GM18873 (cell line): ENCODE data around the gene C11orf86.

Experiments used
- ATAC-seq: cut with Tn5 transposase; IDR thresholded peaks from one replicate; pipeline ENCODE4 v1.9.1; 2021; ENCODE audit warnings: mild to moderate bottlenecking, moderate library complexity, moderate number of reproducible peaks; ENCODE audit not compliant: unreplicated experiment, low FRiP score

The C11orf86 gene

DNA sequence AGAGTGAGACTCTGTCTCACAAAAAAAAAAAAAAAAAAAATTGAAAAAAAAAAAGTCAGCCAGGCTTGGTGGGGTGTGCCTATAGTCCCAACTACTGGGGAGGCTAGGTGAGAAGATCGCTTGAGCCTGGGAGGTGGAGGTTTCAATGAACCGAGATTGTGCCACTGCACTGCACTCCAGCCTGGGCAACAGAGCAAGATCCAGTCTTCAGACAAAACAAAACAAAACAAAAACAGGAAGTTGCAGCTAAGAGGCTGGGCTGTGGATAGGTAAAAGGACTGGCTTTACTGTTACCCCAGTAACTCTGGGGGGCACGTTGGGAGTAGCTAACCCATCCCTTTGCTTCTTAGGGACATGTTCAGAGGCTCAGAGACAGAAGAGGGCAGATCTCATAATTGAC is 10.6 kb upstream of the C11orf86 start:
- ATAC-seq = no peak

DNA sequence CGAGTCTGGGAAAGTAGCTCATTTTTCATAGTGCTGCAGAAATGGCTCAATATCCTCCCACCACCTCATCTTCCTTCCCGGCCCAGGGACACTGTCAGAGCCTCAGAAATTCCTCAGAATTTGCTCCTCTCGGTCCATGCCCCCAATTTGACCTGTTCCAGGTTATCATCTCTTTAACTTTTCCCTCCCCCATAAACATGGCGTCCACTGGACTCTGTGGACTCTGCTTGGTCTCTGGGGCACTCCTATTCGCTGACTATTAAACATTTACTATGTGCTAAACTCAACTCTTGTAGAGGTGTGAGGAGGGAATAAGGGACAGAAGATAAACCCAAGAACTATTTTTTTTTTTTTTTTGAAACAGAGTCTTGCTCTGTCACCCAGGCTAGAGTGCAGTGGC is 8.8 kb upstream of the C11orf86 start:
- ATAC-seq = no peak

DNA sequence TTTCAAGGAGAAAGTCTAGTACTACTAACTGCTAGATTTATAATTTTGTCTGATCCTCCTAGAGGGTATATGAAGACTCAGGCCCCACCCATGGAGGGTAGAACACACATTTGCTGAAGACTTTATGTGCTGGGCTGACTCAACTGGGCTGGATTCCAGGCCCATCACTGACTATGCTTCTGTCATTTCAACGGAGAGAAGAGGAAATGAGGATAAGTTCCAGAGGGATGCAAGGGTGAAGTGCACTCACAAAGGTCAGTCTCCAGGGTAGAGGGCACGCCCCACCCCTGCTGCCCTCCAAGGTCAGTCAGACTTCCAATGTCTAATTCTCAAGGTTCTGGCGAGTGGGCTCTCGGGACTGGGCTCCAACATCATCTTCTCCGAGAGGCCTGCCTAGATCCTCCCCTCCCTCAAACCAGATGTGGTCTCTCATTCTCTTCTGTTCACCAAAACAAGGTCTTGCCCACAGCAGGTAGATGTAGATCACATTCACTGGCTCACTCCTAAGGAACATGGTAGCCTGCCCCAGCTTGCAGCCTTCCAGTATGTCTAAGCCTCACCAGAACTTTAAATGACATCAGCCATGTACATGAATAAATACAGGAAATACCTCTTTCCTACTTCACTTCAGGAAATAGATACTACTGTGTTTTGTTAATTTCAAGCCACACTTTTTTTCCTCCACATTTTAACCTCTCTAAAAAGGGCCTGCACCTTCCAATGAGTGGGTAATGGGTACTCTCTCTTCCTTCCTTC is 7.3 kb upstream of the C11orf86 start:
- no peak for ATAC-seq

DNA sequence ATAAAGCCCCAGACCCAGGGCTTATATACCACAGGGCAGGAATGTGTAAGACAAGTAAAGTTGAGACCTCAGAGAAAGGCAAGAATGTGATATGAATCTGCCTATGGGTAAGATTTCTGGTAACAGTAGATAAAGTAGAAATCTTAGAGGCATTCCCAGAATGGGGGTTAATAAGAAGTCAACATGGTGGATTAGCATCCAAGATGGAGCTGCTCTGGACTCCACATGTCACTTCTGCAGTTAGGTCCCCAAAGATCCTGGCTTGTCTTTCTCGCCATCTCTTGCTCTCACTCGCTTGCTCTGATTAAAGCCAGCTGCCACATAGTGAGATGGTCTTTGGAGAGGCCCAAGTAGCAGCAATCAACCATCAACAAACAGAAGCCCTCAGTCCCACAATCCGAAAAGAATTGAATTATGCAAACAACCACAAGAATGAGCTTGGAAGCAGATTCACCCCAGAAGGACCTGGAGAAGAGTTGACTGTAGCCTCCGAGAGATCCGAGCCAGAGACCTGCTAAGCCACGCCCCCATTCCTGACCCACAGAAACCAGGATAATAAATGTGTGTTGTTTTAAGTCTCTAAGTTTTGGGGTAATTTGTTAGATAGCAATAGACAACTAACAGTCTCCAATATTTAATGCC is 5.4 kb upstream of the C11orf86 start:
- no peak for ATAC-seq

DNA sequence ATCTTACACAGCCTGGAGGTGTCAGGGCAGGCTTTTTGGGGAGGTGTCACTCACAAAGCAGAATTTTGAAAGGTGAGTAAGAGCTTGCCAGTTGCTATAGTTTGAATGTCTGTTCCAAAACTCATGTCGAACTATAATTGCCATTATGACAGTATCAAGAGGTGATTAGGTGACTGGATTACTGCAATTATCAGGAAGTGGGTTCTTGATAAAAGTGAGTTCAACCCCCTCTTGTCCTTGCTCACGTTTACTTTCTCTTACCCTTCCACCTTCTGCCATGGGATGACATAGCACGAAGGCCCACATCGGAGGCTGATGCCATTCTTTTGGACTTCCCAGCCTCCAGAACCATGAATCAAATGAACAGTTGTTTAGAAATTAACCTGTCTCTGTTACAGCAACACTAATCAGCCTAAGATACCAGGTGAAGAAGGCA is 4.7 kb upstream of the C11orf86 start:
- ATAC-seq = no peak

DNA sequence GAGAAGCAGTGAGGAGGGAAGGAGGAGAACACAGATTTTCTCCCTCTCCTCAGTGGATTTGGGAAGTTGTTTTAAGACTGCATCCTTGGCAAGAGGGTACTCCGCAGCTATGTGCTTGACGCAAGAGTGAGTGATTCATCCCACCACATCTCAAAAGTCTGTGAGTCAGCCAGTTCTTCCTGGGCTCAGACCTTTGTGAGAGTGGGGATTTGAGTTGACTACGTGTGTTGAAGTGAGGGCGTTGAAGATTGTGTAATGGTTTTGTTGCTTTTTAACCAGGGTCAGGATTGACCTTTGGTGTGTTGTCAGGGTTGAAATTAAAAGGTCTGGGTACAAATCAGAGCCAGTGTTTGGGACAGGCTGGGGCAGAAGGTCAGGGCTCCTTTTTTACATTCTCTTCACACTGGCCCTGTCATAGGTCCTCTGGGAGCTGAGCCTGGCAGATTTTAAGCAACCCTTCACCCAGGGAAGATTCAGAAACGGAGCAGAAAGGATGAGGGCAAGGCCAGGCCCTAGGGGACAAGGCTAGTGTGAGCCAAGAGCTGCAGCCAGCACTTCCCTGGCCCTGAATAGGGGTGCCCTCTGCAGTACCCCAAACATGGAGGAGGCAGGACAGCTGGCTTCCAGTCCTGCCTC is 4.2 kb upstream of the C11orf86 start:
- no peak for ATAC-seq

DNA sequence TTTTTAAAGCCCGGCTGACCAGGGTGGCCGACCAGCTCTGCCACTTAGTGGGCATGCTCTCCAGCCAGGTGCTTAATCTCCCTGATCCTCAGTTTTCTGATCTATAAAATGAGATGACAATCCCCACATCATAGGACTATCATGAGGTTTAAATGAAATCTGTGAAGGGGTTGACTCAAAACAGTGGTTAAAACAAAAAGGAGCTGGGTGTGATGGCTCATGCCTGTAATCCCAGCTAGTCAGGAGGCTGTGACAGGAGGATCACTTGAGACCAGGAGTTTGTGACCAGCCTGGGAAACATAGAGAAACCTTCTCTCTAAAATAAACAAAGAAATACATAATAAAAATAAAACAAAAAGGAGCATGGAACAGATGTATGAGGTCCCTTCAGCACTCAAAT is 3.6 kb upstream of the C11orf86 start:
- ATAC-seq = no peak

DNA sequence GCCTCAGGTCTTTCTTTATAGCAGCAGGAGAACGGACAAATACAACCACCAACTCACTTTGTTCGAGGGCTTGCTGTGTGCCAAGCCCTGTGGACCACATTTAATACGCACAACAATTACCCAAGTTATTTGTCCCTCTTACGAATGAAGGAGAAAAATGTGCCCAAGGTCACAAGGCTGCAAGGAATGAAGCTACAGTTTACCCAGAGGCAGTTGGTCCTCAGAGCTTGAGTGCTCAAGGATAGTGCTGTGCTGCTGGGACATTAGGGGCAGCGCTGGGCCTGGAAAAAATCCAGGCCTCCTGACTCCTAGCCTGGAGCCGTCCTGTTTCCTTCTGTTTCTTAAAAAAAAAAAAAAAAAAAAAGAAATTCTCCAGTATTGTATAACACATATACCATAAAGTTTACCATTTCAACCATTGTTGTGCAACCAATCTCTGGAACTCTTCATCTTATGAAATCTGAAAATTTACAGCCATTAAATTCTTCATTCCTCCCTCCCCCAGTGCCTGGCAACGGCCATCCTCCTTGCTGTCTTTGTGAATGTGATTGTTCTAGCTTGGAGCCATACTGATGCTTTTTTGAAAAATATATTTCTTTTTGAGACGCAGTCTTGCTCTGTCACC is 1.0 kb upstream of the C11orf86 start:
- no peak for ATAC-seq

DNA sequence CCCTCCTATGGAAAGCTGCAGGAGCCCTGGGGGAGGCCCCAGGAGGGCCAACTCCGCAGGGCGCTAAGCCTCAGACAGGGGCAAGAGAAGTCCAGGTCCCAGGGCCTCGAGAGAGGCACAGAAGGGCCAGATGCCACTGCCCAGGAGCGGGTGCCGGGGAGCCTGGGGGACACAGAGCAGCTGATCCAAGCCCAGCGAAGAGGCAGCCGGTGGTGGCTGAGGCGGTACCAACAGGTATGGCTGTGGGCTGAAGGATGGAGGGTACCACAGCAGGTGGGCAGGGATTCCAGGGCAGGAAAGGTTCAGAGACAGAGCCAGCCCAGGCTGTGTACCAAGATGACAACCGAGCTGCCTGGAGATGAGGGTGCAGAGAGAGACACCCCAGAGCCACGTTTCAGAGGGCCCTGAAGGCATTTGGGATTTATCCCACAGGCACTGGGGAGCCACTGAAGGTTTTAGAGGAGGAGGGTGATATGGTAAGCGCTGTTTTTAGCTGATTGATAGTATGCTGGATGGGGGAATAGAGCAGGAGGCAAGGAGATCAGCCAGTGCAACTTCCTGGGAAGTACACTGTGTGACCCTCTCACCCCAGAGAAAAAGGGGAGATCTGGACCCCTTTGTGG is 412 bp downstream of the C11orf86 start:
- no peak for ATAC-seq

DNA sequence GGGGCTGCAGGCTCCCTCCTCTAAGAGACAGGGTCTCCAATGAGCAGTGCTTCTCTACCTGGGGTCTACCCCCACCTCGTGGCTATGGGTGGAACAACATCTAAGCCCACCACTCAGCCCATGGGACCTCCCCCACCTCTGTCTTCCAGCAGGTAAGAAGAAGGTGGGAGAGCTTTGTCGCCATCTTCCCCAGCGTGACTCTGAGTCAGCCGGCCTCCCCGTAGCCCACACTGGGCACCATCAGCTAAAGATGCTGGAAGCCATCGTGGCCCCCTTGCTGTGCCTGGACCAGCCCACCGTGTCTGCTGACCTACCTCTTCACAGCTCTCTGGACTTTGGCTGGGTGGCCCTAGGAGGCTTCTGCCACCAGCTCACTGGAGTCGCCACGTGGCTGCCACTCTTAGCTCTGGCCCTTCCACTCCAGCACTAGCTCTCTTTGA is 944 bp downstream of the C11orf86 start:
- no peak for ATAC-seq

DNA sequence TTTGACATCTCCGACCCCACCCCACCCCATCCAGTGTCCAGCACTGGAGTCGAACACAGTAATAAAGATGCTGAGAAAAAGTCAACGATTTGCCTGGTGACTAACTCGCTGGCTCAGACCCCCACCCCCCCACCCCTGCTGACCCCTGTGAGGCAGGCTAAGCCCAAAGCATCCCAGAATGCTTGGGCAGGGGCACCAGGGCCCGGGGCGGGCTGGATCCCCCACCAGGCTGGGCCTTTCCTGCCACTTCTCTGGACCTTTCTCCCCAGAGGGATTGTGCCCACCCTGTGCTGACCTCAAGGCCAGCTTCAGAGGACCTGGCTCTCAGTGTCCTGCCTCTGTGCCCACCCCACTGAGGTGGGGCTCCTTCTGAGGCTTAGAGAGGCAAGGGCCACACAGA is 1.8 kb downstream of the C11orf86 start:
- ATAC-seq = no peak

DNA sequence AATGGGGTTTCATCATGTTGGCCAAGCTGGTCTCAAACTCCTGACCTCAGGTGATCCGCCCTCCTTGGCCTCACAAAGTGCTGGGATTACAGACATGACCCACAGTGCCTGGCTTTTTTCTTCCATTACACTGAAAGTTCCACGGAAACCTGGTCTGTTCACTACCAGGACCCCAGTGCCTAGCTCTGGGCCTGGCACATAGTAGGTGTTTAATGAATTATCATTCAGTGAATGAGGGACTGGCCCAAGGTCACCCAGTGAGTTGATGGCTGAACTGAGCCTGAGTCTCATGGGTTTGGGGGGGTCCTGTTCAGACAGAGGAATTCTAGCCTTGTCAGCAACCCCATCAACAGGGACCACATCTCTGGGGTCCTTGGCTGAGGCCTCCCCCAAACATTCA is 3.1 kb downstream of the C11orf86 start:
- no peak for ATAC-seq

DNA sequence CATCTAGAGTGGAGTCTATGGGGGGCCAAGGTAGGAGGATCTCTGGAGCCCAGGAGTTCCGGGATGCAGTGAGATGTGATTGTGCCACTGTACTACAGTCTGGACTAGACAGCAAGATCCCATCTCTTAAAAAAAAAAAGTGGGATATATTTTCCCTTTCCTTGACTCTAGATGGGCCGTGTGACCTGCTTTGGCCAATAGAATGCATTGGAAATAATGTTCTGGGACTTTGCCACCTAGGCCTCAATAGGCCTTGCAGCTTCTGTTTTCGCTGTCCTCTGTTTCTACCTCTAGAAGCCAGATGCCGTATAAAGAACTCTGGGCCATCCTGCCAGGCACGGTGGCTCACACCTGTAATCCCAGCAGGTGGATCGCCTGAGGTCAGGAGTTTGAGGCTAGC is 3.6 kb downstream of the C11orf86 start:
- no peak for ATAC-seq

DNA sequence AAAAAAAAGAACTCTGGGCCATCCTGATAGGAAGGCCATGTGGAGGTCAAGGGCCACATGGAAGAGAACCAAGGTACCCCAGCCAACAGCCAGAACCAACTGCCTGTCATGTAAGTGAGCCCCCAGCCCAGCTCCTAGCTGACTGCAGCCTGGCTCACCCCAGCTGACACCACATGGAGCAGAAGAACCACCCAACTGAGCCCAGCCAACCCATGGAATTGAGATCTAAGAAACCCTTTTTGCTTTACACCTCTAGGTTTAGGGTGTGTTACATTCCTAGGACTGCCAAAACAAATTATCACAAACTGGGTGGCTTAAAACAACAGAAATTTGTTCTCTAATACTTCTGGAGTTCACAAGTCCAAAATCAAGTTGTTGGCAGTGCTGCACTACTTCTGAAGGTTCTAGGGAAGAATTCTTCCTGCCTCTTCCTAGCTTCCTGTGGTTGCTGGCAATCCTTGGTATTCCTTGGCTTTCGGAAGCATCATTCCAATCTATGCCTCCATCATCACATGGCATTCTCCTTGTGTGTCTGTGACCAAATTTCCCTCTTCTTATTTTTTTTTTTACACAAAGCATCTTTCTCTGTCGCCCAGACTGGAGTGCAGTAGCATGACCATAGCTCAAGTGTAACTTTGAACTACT is 4.4 kb downstream of the C11orf86 start:
- ATAC-seq = no peak

DNA sequence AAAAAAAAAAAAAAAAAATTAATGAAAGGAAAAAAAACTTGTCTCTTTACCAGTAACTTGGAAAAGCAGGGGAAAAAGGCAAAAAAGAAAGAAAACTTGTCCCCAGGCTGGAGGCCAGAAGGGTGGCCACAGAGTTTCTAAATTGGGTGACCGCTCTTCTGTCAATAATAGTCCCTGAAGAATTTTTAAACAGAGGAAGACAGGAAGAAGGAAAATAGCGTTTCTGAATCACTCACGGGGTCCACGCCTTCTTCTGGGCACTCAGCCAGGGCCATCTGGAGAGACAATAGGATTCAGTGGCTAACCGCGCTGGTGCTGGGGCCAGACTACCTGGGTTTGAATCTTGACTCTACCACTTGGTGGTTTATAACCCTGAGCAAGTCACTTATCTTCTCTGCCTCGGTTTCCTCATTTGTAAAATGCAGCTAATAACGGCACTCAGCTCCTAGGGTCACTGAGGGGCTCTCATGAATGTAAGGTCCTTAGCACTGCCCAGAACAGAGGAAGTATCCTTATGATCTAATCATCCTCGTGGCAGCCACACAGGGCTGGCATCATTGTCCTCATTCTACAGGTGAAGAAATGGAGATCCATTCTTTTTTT is 7.0 kb downstream of the C11orf86 start:
- no peak for ATAC-seq

DNA sequence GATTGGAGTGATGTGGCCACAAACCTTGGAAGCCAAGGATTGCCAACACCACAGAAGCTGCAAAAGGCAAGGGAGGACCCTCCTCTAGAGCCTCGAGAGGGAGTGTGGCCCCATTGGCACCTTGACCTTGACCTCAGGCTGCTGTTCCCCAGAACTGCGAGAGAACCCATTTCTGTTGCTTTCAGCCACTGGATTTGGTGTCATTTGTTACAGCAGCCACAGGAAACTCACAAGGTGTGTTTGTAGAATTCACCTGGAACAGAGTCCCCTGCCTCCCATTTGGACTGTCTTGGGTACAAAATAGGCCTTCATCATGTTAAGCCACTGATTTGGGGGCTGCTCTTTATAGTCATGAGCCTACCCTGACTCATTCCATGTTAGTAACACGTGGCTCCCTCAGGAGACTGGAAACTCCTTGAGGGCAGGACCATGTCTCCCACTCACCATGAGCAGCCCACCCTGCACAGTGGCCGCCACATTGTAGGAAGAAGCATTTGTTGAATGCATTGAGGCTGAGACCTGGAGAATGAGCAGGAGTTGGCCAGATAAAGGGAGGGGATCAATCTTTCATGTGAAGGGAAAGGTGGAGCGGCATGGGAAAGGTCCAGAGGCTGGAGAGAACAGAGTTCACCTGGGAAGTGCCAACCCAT is 8.3 kb downstream of the C11orf86 start:
- ATAC-seq = no peak

DNA sequence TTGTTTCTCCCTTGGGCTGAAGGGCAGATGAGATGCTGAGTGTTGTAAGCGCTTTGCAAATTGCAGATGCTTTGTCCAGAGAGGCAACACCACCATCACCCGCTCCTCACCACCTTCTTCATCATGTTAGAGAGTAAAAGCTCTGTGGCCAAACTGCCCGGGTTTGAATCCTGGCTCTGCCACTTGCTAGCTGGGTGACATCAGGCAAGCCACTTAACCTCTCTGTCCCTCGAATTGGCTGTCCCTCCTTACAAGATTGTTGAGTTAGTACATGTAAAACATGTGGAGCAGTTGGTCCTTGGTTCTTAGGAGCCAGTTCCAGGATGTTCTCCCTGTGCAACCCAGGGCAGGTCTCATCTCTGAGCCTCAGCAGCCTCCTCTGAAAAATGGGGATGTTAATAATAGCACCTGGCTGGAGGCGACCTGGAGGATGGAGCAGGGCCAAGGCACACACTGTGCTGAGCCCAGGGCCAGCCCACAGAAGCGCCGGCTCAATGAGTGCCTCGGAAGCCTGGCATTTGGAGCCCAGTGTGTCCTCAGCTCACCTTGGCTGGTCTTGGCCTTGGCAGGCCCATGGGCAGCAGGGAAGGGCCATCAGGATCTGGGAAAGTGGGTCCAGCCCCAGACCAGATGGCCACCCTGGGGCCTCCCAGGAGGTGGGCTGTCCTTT is 10.5 kb downstream of the C11orf86 start:
- ATAC-seq = no peak

DNA sequence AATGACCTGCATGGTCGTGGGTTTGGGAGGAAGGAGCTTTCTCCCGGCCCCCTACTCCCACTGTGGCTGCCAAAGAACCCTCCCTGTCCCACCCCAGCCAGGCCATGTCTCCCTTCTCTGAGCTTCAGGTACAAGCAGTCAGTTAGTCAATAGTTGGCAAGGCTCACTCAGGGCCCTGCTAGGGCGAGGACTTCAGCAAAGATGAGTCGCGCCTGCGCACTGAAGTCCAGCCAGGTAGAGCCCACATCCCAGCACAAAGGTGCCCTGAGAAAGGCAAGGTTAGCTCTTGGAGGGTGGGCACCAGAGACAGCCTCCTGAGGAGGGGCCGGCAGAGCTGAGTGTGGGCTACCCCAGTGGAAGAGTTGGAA is 11.1 kb downstream of the C11orf86 start:
- ATAC-seq = no peak

DNA sequence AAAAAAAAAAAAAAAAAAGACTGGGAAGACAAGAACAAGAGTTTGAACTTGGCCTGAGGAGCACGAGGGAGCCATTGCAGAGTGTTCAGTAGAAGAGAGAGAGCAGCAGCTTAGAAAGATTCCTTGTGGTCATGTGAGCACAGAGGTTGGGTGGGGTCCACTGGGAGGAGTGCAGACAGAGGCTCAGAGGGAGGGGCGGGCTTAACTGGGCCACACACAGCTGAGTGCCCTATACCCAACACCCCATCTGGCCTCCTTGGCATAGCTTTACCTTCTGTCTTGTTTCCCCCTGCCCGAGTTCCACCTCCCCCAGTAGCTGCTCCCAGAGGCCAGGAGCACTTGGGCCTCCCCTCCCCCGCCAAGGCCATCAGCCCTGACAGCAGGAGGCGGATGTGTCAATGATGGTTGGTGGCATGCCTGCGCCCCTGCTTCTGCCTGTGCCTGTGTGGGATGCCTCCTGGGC is 12.1 kb downstream of the C11orf86 start:
- no peak for ATAC-seq
